Measurements from ENCODE around the gene SOCS1.
A peak's percentile ranks its signal among the peaks of the same experiment; 100 is the strongest.
"Not testable (repeated sequence)": the region's sequence is repeated elsewhere in the genome, so short reads cannot be mapped to it uniquely, and the experiment has no call there.

SOCS1 gene, protein sequence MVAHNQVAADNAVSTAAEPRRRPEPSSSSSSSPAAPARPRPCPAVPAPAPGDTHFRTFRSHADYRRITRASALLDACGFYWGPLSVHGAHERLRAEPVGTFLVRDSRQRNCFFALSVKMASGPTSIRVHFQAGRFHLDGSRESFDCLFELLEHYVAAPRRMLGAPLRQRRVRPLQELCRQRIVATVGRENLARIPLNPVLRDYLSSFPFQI

DNA sequence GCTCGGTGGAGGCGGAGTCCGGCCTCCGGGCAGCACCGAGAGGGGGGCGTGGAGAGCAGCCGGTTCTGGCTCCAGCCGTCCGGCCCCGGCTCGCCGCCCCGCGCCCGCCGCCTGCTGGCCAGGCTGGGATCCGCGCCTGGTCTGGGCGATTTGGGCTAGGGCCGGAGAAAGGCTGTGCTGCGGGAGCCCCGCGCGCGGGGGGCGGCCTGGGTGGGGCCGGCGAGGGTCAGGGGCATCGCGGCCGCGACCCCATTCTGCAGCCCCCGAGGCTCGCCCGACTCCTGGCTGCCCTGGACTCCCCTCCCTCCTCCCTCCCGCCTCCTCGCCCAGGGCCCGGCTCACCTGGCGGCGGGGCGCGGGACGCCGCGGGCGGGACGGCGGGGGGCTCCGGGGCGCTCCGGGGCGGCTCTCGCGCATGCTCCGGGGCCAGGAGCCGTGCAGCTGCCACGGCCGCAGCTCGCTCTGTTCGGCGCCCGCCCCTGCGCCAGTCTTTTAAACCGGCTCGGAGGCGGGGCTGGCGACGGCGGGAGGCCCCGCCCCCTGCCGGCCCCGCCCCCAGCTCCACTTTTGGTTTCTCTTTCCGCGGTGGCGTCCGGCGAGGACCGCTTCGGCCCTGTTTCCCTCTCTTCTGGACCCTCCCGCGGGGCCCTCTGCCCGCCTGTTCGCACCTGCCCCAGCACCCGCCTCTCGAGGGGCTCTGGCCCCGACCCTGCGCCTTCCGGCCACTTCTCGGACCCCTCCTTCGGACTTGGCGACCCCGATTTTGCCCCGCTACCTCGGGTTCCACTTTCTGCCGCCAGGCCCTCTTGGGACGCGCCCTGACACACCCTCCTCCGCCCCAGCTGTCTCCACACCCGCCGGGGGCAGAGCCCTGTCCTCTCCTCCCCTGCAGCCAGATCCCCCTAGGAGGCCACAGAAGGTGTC lies at the start of gene SOCS1:
TSS of gene SOCS1 (minus strand) at position 468 of the 924 bp plus-strand sequence. CDS start 726 bp downstream, outside the sequence.
- DNase-seq (ENCODE audit: low spot score): peak; percentile 97

DNA sequence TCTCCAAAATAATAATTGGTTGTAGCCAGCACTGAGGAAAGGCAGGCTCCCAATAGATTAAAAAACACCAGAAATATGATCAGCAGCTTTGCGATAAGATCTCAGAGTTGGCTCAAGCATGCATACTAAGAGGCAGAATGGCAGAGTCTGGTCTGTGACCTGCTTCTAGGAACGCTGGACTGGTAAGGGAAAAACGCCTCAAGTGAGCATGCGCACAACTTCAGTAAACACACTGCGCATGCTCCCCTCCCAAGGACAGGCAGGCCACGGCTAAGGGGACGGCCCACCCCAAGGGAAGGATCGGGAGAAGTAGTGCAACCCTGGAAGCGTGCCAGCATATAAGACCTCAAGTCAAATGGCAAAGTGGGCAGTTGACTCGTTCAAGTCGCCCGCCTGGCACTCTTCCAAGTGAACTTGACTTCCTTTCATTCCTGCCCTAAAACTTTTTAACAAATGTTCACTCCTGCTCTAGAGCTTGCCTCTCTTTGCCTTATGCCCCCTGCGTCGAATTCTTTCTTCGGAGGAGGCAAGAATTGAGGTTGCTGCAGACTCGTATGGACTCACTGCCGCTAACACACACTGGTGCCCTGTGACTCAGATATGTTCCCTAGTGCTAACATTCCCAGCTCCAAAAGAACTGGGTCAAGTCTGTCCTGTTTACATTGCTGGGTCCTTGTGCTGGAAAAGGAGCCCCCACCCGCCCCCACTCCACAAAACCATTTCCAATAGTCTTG lies 47.6 kb upstream of the SOCS1 start:
- no peak for DNase-seq (ENCODE audit: low spot score)

DNA sequence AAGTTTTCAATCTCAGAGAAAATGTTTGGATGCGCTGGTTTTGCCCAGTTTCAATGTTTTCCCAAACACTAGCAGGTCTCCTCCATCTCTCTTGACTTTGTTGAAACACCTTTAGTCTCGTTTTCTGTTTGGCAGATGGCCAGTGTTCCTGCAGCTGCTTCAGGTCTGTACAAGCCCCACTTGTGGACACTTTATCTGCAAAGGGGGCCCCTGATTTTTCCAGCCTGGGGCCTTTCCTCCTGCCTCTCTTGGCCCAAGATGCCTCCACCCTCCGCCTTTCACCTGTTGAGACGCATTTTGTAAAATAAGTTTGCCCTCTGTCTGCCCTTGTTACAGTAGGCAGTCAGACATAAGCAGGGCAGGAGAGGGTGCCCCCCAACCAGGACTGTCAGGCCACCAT lies 47.0 kb upstream of the SOCS1 start:
- no peak for DNase-seq (ENCODE audit: low spot score)

DNA sequence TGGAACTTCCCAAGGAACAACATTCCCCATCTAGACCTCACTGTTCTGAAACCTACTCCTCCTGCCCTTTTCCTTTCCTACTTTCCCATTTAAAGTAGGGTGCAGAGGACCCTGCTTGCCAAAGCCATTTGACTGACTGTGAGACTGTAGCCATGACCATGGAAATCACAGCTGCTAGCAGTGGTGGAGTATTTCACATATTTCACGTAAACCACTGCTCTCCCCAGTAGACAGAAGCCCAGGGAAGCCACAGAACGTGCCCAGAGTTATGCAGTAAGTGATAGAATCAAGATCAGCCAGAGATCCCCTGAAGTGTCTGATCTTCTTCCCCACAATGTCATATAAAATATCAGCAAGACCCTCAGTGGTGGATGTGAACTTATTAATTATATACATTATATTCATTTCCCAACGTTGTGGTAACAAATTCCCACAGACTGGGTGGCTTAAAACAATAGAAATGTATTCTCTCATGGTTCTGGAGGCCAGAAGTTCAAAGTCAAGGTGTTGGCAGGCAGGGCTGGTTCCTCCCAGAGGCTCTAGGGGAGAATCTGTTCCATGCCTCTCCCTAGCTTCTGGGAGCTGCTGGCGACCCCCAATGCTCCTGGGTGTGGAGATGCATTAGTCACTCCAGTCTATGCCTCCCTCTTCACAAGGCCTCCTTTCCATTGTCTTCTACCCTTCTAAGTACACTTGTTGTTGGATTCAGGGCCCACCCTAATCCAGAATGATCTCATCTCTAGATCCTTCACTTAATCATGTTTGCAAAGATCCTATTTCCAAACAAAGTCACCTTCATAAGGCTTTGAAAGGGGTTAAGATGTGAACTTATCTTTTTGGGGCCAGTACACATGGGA lies 45.9 kb upstream of the SOCS1 start:
- DNase-seq (ENCODE audit: low spot score): no peak

DNA sequence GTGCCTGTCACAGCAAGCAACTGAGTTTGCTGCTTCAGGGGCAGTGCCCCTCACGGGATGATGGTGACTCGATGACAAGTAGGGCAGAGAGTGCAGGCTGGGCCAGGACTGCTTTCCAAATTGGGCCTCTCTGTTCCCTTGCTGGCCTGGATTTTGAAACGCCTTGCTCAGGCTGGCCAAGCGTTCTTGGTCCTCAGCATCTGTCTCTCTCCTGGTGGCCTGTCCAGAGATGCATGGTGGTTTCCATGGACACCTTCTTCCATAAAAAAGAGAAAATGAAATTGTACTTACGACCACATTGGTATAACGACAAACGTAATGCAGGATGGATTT lies 44.5 kb upstream of the SOCS1 start:
- no peak for DNase-seq (ENCODE audit: low spot score)

DNA sequence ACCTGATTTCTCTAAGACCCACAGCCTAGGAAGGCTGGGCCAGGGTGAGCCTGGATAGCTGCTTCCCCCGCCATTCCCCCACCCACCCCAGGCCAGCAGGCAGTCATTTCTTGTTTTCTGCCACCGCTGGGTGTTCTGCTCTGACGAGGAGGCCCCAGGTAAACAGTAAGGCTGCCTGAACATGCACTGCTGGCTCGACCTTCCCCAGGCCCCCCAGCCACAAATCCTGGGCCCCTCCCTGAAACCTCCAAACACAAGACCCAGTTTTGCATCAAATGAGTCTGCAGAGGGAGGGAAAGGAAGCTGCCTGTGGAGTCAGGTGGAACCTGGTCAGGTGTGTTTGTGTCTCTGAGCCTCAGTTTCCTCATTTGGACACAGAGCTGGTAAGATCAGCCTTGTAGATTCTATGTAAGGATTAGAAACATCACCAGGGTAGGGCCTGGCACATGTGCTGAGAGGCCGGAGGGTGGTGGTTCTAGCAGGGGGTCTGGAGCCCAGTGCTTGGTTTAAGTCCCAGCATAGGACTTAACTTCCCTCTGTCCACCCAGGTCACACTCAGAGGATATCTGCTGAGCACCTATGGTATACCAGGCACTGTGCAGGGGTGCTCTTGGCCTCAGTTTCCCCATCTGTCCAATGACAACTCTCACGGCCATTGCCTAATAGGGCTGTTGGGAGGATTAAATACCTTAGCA lies 44.0 kb upstream of the SOCS1 start:
- DNase-seq (ENCODE audit: low spot score): no peak

DNA sequence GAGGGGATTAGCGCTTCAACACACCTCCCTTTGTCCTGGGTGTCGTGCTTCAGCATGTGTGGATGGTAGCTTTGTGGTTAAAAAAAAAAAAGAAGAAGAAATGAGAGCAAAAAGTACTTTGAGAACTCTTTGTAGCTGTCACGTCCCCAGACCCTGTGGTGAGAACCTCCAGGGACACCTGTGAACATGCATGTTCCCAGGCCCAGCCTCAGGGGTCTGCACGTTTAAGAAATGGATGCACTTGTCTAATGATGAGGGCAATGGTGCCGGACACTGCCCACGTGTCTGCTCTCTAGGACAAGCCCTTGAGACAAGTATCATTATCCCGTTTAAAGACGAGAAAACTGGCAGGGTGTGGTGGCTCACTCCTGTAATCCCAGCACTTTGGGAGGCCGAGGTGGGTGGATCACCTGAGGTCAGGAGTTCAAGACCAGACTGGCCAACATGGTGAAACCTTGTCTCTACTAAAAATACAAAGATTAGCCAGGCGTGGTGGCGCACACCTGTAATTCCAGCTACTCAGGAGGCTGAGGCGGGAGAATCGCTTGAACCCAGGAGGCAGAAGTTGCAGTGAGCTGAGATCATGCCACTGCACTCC lies 43.0 kb upstream of the SOCS1 start:
- DNase-seq (ENCODE audit: low spot score): not testable (repeated sequence)

DNA sequence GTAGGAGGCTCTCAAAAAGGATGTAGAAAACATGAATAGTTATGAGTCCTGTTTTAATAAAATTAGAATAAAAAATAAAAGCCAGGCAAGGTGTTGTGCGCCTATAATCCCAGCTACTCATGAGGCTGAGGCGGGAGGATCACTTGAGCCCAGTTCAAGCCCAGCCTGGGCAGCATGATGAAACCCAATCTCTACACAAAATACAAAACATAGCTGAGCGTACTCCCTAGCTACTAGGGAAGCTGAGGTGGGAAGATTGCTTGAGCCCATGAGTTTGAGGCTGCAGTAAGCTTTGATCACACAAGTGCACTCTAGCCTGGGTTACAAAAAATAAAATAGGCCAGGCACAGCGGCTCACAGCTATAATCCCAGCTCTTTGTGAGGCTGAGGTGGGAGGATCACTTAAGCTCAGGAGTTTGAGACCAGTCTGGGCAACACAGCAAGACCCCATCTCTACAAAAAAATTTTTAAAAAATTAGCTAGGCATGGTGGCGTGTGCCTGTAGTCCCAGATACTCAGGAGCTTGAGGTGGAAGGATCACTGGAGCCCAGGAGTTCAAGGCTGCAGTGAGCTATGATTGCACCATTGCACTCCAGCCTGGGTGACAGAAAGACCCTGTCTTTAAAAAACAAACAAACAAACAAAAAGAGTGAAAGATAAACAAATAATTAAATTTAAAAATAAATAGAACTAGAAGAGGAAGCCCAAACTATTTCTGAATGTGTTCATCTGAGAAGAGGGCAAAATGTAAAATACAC lies 42.3 kb upstream of the SOCS1 start:
- DNase-seq (ENCODE audit: low spot score): no peak

DNA sequence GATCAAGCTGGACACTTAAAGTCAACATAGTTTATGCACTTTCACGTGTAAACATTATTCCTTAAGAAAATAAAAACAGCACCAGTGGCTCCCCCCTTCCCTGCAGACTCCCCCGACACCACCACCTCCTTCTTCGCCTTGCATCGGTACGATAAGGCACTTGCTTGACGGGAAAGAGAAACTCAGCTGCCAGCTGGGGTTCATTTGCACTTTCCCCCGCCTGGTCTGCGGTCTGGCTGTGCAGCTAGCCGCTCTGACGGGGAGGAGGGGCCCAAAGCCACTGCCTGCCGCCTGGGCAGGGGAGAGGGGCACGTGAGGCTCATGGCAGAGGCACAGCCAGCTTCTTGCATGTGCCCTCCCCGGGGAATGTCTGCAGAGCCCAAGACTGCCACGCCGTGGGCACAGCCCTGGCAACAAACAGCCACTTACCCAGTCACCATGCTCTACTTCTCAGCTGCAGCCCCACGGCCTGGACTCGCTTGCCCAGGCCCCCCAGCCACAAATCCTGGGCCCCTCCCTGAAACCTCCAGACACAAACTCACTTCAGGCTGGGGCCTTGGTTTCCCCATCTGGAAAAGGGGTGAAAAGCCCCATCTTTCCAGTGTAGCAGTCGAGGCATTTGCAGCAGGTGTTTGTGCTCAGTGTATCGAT lies 41.6 kb upstream of the SOCS1 start:
- DNase-seq (ENCODE audit: low spot score): peak; percentile 58

DNA sequence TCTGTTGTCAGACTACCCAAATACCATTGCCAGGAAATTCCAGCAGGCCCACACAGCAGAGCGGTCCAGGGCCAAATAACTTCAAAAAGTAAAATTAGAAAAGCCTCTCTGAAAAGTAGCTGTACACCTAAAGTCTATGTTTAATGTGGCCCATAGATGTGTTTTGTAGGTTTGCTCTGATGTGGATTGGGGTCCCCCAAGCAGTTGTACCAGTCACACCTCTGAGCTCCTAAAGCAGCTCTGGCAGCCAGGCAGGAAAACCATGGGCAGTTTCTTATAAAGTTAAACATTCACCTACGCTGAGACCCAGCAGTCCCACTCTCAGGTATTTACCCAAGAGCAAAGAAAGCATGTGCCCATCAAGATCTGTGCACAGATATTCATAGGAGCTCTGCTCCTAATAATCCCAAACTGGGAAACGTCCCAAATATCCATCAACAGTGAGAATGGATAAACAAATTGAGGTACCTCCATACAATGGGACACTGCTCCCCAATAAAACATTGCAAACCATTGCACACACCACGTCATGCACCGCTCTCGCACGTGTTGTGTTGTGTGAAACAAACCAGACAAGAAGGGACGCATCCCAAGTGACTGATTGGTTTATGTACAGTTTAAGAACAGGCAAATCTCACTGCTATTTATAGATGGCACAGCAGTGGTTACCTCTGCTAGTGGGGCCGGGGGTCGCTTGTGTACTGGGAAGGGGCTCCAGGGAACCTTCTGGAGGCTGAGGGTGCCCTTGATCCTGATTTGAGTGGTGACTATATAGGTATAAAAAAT lies 40.9 kb upstream of the SOCS1 start:
- no peak for DNase-seq (ENCODE audit: low spot score)

DNA sequence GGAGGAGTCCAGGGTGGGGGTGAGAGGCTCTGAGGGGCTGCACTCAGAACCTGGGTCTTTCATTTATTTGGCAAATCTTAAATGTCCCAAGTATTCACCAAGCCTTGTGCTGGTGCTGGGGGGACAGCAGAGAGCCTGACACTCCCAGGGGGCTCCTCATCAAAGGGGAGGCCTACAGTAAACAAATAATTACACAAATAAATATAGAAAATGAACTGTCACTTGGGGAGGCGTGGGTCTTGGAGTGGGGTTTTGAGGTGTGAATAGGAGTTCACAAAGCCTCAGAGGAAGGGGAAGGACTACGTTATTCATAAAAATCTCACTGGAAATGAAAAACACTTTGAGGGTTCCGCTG lies 40.3 kb upstream of the SOCS1 start:
- no peak for DNase-seq (ENCODE audit: low spot score)

DNA sequence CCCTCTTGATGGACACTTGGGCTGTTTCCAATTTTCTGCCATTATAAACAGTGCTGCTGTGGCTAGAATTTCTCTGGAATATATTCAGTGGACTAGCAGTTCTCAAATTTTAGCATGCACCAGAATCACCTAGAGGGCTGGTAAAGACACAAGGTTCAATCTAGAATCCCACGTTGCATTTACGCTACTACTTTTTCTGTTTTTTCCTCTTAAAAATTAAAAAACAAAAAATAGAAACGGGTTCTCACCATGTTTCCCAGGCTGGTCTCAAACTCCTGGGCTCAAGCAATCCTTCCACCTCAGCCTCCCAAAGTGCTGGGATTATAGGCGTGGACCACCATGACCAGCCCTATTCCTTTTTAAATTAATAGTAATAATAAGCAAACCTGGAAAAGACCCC lies 39.7 kb upstream of the SOCS1 start:
- no peak for DNase-seq (ENCODE audit: low spot score)

DNA sequence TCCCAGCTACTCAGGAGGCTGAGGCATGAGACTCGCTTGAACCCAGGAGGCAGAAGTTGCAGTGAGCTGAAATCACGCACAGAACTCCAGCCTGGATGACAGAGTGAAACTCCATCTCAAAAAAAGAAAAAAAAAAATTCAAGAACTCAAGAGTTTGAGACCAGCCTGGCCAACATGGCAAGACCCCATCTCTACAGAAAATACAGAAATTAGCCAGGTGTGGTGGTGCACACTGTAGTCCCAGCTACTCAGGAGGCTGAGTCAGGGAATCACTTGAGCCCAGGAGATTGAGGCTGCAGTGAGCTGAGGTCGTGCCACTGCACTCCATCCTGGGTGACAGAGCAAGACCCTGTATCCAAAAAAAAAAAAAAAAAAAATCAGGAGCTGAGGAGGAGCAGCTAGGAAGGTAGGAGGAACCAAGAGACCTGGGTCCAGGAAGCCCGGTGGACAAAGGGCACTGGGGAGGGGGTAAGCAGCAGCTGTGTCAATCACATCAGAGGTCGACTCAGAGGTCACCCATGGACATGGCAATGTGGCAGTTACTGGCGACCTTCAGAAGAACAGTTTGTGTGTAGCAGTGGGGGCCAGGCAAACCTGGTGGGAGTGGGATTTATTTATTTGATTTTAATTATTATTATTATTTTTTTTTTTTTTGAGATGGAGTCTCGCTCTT lies 36.2 kb upstream of the SOCS1 start:
- no peak for DNase-seq (ENCODE audit: low spot score)

DNA sequence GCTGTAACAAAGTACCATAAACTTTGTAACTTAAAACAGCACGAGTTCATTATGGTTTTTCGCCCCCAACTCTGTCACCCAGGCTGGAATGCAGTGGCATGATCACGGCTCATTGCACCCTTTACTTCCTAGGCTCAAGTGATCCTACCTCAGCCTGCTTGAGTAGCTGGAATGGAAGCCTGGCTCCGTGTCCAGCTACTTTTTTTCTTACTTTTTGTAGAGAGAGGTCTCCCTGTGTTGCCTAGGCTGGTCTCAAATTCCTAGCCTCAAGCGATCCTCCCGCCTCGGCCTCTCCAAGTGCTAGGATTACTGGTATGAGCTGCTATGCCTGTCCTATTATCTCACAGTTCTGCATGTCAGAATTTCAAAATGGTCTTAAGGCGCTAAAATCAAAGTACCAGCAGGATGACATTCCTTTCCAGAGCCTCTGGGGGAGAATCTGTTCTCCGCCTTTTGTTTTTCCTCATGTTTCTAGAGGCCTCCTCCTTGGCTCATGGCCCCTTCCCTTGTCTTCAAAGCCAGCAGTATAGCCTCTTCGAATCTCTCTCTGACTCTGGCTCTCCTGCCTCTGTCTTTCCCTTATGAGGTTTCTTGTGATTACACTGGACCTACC lies 35.2 kb upstream of the SOCS1 start:
- no peak for DNase-seq (ENCODE audit: low spot score)

DNA sequence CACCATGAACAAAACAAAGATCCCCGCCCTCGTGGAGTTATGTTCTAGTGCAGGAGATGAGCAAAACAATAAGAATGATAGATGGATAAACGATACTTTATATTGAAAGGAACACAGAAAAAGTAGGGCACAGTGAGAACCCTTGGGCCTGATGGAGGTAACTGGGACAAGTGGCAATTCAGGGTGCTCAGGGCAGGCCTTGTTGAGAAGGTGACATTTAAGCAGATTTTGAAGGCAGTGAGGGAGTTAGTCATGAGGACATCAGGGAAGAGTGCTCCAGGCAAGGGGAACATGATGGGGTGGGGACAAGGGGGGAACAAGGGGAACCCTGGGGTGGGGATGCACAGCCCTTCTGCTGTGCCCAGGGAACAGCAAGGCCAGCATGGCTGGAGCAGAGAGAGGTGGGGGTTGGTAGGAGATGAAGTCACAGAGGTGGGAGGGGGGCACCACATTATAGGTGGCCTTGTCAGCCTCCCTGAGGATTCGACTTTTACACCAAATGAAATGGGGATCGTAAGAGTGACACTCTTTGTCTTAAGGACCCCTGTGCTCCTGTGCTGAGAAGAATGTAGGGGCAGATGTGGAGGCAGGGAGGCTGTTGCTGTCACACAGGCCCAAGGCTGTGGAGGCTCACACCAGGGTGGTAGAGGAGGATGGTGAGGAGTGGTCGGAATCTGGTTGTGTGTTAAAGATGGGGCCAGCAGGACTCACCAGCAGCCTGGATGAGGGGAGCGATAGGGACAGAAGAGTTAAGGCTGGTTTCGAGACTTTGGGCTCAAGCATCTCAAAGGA lies 34.3 kb upstream of the SOCS1 start:
- DNase-seq (ENCODE audit: low spot score): no peak

DNA sequence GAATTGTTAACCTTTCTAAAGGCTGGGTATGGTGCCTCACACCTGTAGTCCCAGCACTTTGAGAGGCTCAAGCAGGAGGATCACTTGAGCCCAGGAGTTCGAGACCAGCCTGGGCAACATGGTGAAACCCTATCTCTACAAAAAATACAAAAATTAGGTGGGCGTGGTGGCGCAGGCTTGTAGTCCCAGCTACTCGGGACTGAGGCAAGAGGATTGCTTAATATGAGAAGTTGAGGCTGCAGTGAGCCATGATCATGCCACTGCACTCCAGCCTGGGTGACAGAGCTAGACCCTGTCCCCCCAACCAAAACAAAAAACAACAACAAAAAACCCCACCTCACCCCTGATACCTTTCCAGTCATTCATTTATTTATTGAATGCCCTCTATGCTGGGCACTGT lies 33.7 kb upstream of the SOCS1 start:
- DNase-seq (ENCODE audit: low spot score): not testable (repeated sequence)

DNA sequence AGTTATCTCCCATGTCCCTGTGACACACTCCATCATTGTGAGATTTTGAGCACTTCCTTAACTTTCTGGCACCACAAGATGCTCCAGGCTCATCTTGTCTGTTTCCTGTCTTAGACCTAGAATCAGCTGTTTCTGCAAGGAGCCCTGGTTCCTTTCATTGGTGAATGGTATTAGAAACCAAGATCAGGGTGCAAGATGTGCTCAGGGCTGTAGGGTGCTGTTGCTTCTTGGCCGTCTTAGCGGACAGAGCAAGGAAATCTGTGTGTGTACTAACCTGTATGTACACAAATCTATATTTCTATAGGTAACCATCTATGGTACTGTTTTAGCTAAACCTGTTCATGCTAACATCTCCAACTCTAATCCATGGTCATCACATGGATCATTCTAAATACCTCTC lies 33.2 kb upstream of the SOCS1 start:
- DNase-seq (ENCODE audit: low spot score): no peak
